RWPE1 (cell line): Measurements from ENCODE around the gene BCL11A.

Source experiments
- CTCF ChIA-PET: fragments of 350-600 bp; sonication (Branson Sonifier 250); formaldehyde crosslinking; extraction: SDS; loops from one replicate; lab custom pipeline; 2021; lab: Yijun Ruan, JAX
- POLR2A ChIA-PET: fragments of 400-600 bp; formaldehyde crosslinking; extraction: SDS; loops from one replicate; lab custom pipeline; 2020; ENCODE audit warnings: antibody characterized with exemption; ENCODE audit not compliant: low non-redundant PET; lab: Yijun Ruan, JAX
- DNase-seq: peaks from one replicate; pipeline ENCODE4 v3.0.0; 2012; ENCODE audit warnings: low spot score
- H3K27ac ChIP-seq: fragments of 450-650 bp; 2 replicates; pipeline ENCODE4 v1.5.1; 2017
- CTCF ChIP-seq: fragments of 450-650 bp; conservative IDR thresholded peaks from 2 replicates; pipeline ENCODE4 v1.5.1; 2017; ENCODE audit warnings: low read depth, mild to moderate bottlenecking

Gene BCL11A

GRCh38 chr2:60521626-60522025, 31.8 kb downstream of the BCL11A start:
- POLR2A ChIA-PET = no interaction called here
- no peak overlapping the region for H3K27ac ChIP-seq
- TF ChIP-seq CTCF = no peak
- DNase-seq = no peak
- CTCF ChIA-PET = interaction anchor here (0.6 kb wide), 2 partner anchors 153 to 459 kb away, joined by 3 read pairs; no protein-coding TSS in a partner anchor

- H3K27ac ChIP-seq = no peak overlapping the region
- no peak for DNase-seq
- TF ChIP-seq CTCF = no peak
- ChIA-PET POLR2A (no interaction called here), CTCF (interaction anchor here (0.6 kb wide), 3 partner anchors 45 to 459 kb away, joined by 3 to 4 read pairs (median 3); no protein-coding TSS in a partner anchor)
These were observed 32.4 kb downstream of the BCL11A start for GRCh38 chr2:60520917-60521539.

GRCh38 chr2:60520151-60520876, 33.1 kb downstream of the BCL11A start:
- DNase-seq = no peak
- H3K27ac ChIP-seq = no peak overlapping the region
- CTCF ChIA-PET = interaction anchor here (0.6 kb wide), 1 partner anchor 46 kb away, joined by 4 read pairs; no protein-coding TSS in a partner anchor
- TF ChIP-seq CTCF = no peak
- POLR2A ChIA-PET = no interaction called here

- no peak for DNase-seq
- POLR2A ChIA-PET = no interaction called here
- no peak for TF ChIP-seq CTCF
- H3K27ac ChIP-seq = no peak overlapping the region
- CTCF ChIA-PET = no interaction called here
These were observed 34.1 kb downstream of the BCL11A start for GRCh38 chr2:60519231-60519863.

DNA sequence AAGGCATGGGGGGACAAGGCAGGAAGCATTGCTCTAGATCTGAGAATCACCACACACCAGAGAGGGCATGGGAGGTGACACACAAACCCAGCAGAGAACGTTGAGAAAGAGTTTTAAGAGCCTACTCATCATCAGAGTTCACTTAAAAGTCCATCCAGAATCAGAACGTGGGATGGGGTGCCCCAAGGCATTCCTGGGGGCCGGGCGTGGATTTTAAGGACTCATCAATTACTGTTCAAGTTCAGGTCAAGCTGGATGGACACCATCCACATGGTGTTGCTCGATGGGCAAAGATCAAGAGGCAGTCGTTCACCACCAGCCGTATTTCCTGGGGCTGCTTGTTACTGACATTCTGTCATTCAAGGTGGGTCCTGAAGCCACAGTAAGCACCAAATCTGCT, 34.9 kb downstream of the BCL11A start:
- ChIA-PET POLR2A (no interaction called here), CTCF (interaction anchor here (0.6 kb wide), 1 partner anchor 234 kb away, joined by 3 read pairs; no protein-coding TSS in a partner anchor)
- no peak for DNase-seq
- H3K27ac ChIP-seq = no peak overlapping the region
- TF ChIP-seq CTCF = no peak

- POLR2A ChIA-PET = no interaction called here
- CTCF ChIA-PET = interaction anchor here (0.7 kb wide), 1 partner anchor 327 kb away, joined by 3 read pairs; no protein-coding TSS in a partner anchor
- no peak for TF ChIP-seq CTCF
- no peak for DNase-seq
- no peak overlapping the region for H3K27ac ChIP-seq
These were observed 36.0 kb downstream of the BCL11A start for GRCh38 chr2:60517446-60517845.
